ENCODE measurements around the gene ZBED1. TPM values are rescaled to one million over a fixed set of nuclear protein-coding genes. Genes with fewer than 3 reads are reported as not detected.

ZBED1 gene
- total and polyA plus RNA-seq, 9 of the 15 experiments (the other 6 are each of a cell fraction or from before 2014, with no cell fraction given): 0.61 to 27.6 (median 13.9) TPM

GRCh38 chrX:2545144-2545543 is 44.4 kb upstream of the ZBED1 start:
- 0% methylated on average over 1 of the region's 1 CpG for WGBS (ENCODE audit: insufficient coverage, low coverage, missing lambda C conversion rate)
- Histone ChIP-seq H3K4me2 (ENCODE audit: insufficient read depth, low read length) (no peak overlapping the region), H3K27me3 (ENCODE audit: control insufficient read depth in 2 of 2, insufficient read depth in 2 of 2, low read length in 2 of 2) (no peaks in the 10 kb centered on the region; a peak in 2 of 5 replicates), H3K9ac (ENCODE audit: insufficient read depth in 1 of 2, low read depth in 2 of 2, low read length in 2 of 2) (no peak overlapping the region), H3K9me1 (ENCODE audit: control insufficient read depth, insufficient read depth, low read length) (no peaks in the 10 kb centered on the region), H3K4me3 (no peak overlapping the region), H3K9me3 (replicated peaks; ENCODE audit: control insufficient read depth, insufficient read depth, low read depth, low read length) (no peaks in the 10 kb centered on the region), H4K20me1 (replicated peaks; ENCODE audit: control insufficient read depth, insufficient read depth, low read length) (no peaks in the 10 kb centered on the region), H2AFZ (ENCODE audit: low read depth, low read length) (no peak overlapping the region), H3K27ac (ENCODE audit: extremely low read depth, low read depth, low read length) (no peak overlapping the region), H3K4me1 (replicated peaks in 1 of 2; ENCODE audit: control insufficient read depth in 2 of 2, insufficient read depth in 2 of 2, low read length in 2 of 2) (no peaks in the 10 kb centered on the region; a peak in 3 of 5 replicates), H3K36me3 (ENCODE audit: control insufficient read depth, insufficient read depth, low read length) (no peaks in the 10 kb centered on the region), H3K79me2 (ENCODE audit: control insufficient read depth, insufficient read depth, low read length) (no peaks in the 10 kb centered on the region)
- ChIA-PET POLR2A (no interaction called here), CTCF (ENCODE audit: low intra/inter-chr PET ratio) (no interaction called here)
- ATAC-seq: no peak
- DNase-seq (ENCODE audit: extremely low read depth in 1 of 4, low spot score in 3 of 4): no peak
- in situ Hi-C loops (cut with MboI) (no loop called here), intact Hi-C loops (cut with micrococcal nuclease) (no loop called here)
- FAIRE-seq: no peak
- BruUV-seq (replicated peaks): no TSS peak
- TF ChIP-seq VEZF1 (CRISPR knock-in tag; IDR thresholded peaks at IDR 0.05): no peak
- TF ChIP-seq ZBTB26 (CRISPR knock-in tag; IDR thresholded peaks at IDR 0.05): no peak
- TF ChIP-seq SPI1 (IDR thresholded peaks at IDR 0.05; ENCODE audit: borderline replicate concordance, low read depth, low read length): no peak
- TF ChIP-seq PPARD (CRISPR knock-in tag; IDR thresholded peaks at IDR 0.05): no peak
- TF ChIP-seq ZBTB12 (CRISPR knock-in tag; IDR thresholded peaks at IDR 0.05): no peak
- no peak for TF ChIP-seq DNMT1 (IDR thresholded peaks at IDR 0.05)
